Mononuclear cell (primary cell): ENCODE results near the gene KDM4C. TPM values are rescaled to one million over a fixed set of nuclear protein-coding genes. Genes with fewer than 3 reads are reported as not detected.
"Not testable (repeated sequence)": the region's sequence is repeated elsewhere in the genome, so short reads cannot be mapped to it uniquely, and the experiment has no call there.

ENCODE experiments used
- H3K27me3 ChIP-seq: 2 replicates; pipeline ENCODE4 v1.6.0; 2011; ENCODE audit warnings: low read length, control low read depth; ENCODE audit not compliant: insufficient read depth
- H3K4me1 ChIP-seq: 2 replicates; pipeline ENCODE4 v1.5.1; 2011; ENCODE audit warnings: mild to moderate bottlenecking, low read length, control low read depth; ENCODE audit not compliant: insufficient read depth
- H3K4me3 ChIP-seq: 2 replicates; pipeline ENCODE4 v1.5.1; 2011; ENCODE audit warnings: mild to moderate bottlenecking, low read length, moderate library complexity
- H3K9me3 ChIP-seq: 2 replicates; pipeline ENCODE4 v1.5.1; 2011; ENCODE audit warnings: low read depth, mild to moderate bottlenecking, control low read depth, low read length
- total RNA-seq: library from RNA; depleted of rRNA; stranded (reverse); fragments of >200 nt; gene quantifications from one replicate; pipeline ENCODE4 v1.2.3, GENCODE V29; 2012

KDM4C gene
- total RNA-seq, 1 donor, result 78.6 TPM

GRCh38 chr9:6987381-6987780 is 229.6 kb downstream of the KDM4C start:
- no peak overlapping the region for H3K4me3 ChIP-seq
- H3K9me3 ChIP-seq, result no peaks in the 10 kb centered on the region
- H3K27me3 ChIP-seq, result no peaks in the 10 kb centered on the region
- H3K4me1 ChIP-seq, result no peaks in the 10 kb centered on the region

- Histone ChIP-seq H3K4me3 (no peak overlapping the region), H3K9me3 (no peaks in the 10 kb centered on the region), H3K4me1 (no peaks in the 10 kb centered on the region), H3K27me3 (no peaks in the 10 kb centered on the region)
Measured at GRCh38 chr9:6991418-6991817, 233.6 kb downstream of the KDM4C start.

DNA sequence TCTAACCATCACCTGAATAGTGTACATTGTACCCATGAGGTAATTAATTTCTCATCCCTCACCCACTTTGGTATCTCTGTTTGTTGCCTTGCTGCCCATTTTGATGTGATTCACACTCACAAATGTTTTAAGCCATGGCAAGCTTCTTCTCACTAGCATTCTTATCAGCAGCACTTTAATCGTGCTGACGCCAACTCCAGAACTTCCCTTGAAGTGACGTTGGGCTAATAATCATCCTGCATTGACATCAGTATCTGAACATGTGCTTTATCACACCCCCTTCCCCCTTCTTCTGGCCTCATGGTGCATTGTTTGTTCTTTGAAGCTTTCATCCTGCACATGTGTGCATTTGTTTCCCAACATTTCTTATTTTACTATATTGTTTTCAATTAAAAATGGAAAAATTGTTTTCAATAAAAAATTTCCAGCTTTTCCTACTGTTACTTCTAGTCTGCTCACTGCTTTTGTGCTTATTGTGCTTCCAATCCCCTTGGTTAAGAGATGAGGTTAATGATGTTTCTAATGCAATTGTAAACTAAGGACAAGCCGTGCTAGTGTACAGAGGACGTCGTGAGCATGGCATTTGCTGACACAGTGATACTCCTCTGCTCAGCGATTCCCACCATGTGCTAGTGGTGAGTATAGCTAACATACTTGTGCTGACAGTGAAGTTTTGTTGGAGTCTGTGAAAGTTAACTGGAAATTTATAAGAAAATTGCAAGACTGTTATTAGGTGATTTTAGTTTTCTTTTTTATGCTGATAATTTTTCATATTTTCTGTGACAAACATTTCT is 238.5 kb downstream of the KDM4C start:
- no peaks in the 10 kb centered on the region for H3K9me3 ChIP-seq
- no peak overlapping the region for H3K4me3 ChIP-seq
- H3K4me1 ChIP-seq, result no peaks in the 10 kb centered on the region
- H3K27me3 ChIP-seq, result no peaks in the 10 kb centered on the region

- Histone ChIP-seq H3K9me3 (no peaks in the 10 kb centered on the region), H3K27me3 (no peaks in the 10 kb centered on the region), H3K4me3 (no peak overlapping the region), H3K4me1 (no peaks in the 10 kb centered on the region)
Measured at GRCh38 chr9:6997330-6997729, 239.6 kb downstream of the KDM4C start.

DNA sequence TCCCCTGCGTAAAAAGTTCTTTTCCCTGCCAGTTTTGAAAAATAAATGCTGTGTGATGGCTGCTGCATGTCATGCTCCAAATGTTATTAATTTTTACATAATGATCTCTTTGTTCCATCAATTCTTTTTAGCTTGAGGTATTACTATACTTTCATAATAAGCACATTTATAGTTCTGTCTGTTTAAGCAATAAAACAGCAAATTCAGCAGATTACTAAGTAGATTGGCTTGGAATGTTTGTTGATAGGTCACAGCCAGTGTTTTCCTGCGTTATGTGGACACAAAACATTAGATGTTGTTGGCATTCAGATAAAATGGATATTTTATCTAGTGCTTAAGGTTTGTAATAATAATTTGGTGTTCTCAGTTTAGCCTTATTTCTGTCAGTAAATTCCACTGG is 242.0 kb downstream of the KDM4C start:
- Histone ChIP-seq H3K4me3 (no peak overlapping the region), H3K4me1 (no peaks in the 10 kb centered on the region), H3K9me3 (no peaks in the 10 kb centered on the region), H3K27me3 (no peaks in the 10 kb centered on the region)

DNA sequence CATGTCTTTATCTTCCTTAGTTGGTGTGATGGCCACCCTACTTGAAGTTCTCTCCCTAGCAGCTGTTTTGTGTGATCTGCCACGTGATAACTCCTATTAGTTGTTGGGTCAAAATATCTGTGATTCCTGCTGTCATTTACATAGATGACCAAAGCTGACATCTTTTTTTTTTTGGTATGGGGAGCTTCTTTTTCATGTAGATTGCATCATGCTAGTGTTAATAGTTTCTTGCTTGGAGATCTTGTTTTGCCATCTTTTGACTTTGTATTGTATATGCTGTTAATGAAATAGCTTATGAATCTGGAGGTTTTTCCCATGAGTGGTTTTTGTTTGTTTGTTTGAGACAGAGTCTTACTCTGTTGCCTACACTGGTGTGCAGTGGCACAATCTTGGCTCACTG is 243.8 kb downstream of the KDM4C start:
- Histone ChIP-seq H3K4me1 (no peaks in the 10 kb centered on the region), H3K27me3 (no peaks in the 10 kb centered on the region), H3K4me3 (no peak overlapping the region), H3K9me3 (no peaks in the 10 kb centered on the region)

- Histone ChIP-seq H3K9me3 (no peaks in the 10 kb centered on the region), H3K4me1 (no peaks in the 10 kb centered on the region), H3K27me3 (no peaks in the 10 kb centered on the region), H3K4me3 (no peak overlapping the region)
Measured at GRCh38 chr9:7003861-7004260, 246.1 kb downstream of the KDM4C start.

- H3K4me3 ChIP-seq, result no peak overlapping the region
- no peaks in the 10 kb centered on the region for H3K9me3 ChIP-seq
- H3K27me3 ChIP-seq, result no peaks in the 10 kb centered on the region
- H3K4me1 ChIP-seq, result peaks cover under 1% of the 10 kb centered on the region
Measured at GRCh38 chr9:7006417-7006816, 248.6 kb downstream of the KDM4C start.

DNA sequence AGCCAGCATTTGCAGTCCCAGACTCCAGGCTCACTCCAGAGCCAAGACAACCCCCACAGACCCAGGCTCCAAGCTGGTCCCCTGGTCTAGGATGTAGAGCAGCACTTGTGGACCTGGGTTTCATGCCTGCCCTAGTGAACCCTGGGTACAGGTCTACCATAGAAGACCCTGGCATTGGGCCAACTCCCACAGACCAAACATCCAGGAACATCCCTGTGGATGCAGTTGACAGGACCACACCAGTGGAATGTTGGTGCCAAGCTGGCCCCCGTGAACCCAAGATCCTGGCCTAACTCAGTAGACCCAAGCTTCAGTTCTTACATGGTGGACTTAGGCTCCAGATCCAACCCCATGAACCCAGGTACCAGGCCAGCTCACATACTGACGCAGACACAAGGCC is 250.6 kb downstream of the KDM4C start:
- Histone ChIP-seq H3K9me3 (no peaks in the 10 kb centered on the region), H3K4me1 (peaks cover 7% of the 10 kb centered on the region), H3K4me3 (no peak overlapping the region), H3K27me3 (no peaks in the 10 kb centered on the region)

DNA sequence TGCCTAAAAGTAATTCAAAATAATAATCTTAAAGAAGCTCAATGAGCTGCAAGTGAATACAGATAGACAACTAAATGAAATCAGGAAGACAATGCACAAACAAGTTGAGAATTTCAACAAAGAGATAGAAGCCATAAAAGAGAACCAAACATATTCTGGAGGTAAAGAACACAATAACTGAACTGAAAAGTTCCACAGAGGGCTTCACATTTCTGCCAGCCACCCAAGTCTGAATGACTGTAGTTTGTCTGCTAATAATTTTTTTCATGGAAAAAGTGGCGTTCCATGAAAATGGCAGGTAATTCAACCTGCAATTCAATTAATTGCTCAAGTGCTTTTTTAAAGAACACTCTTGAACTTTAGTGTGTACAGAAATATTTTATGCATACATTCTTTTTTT is 251.3 kb downstream of the KDM4C start:
- H3K4me1 ChIP-seq, result peaks cover 7% of the 10 kb centered on the region
- no peak overlapping the region for H3K4me3 ChIP-seq
- no peaks in the 10 kb centered on the region for H3K9me3 ChIP-seq
- no peaks in the 10 kb centered on the region for H3K27me3 ChIP-seq

DNA sequence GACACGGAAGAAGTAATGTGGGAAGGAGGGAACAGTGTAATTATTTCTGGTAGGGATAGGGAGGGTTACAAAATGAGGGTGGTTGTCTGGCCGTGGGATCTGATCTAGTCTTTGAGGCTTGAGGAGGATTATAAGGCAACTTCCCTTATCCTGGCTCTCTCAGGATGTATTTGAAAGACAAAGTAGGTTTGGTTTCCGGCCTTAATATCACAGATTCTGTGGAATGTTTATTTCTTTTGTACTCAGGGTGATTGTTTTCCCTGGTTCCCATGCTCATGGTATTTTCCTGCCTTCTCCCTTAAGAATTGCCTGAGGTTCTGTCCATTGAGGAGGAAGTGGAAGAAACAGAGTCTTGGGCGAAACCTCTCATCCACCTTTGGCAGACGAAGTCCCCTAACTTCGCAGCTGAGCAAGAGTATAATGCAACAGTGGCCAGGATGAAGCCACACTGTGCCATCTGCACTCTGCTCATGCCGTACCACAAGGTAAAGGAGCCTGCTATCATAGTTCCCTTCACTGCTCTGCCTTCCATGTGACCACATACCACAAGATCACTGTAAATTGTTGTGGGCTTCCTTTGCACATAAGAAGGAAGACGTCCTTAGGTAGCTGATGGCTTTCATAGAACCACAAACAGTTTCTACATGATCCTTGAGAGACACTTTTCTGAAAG is 253.8 kb downstream of the KDM4C start:
- no peak overlapping the region for H3K4me3 ChIP-seq
- H3K4me1 ChIP-seq, result peaks cover 7% of the 10 kb centered on the region
- H3K9me3 ChIP-seq, result no peaks in the 10 kb centered on the region

DNA sequence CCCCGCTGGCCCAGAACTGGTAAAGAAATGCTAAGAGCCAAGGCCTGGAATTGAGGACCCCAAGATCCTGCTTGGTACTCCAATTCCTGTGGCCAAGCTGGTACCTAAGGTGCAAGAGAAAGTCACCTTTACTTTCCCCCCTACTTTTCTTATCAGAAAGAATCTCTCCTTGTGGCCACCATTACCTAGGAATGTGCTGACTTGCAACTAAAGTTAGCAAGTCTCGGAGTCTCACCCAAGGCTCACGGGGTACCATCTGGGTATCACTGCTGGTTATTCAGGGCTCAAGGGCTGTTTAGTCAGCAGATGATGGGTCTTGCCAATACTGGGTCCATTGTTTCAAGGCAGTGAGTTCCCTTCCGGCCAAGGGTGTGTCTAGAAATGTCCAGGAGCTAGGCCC is 270.2 kb downstream of the KDM4C start:
- no peaks in the 10 kb centered on the region for H3K9me3 ChIP-seq
- H3K4me3 ChIP-seq, result no peak overlapping the region
- no peaks in the 10 kb centered on the region for H3K4me1 ChIP-seq
- no peaks in the 10 kb centered on the region for H3K27me3 ChIP-seq

More for the DNA sequence above, 253.8 kb downstream of the KDM4C start:
- no peaks in the 10 kb centered on the region for H3K27me3 ChIP-seq

DNA sequence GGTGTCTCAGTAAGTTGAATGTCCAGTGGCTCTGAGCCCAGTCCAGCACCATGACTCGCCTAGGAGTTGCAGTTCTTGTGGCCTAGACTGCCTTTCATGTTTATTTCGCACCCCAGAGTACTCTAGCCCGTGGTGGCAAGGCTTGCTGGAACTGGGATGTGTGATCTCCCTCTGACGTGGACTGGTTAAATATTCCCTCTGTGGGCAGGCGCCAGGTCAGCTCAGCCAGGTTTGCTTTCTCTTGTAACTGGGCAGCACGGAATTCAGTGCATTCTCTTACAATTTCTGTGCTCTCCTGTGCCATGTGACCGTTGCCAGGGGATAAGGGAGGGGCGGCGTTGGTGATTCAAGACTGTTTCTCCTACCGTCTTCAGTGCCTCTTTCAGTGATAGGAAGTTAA is 270.8 kb downstream of the KDM4C start:
- Histone ChIP-seq H3K4me3 (no peak overlapping the region), H3K9me3 (no peaks in the 10 kb centered on the region), H3K4me1 (no peaks in the 10 kb centered on the region), H3K27me3 (no peaks in the 10 kb centered on the region)

DNA sequence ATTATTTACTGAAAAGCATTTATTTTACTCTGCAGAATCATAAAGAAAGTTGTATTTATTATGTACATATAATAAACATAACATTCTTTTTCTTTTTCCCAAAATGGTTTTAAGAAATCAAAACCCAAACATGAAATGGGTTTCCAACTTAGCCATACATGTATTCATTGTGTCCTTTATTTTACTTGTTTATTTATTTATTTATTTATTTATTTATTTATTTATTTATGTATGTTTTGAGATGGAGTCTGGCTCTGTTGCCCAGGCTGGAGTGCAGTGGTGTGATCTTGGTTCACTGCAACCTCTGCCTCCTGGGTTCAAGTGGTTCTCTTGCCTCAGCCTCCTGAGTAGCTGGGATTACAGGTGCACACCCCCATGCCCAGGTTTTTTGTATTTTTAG is 273.2 kb downstream of the KDM4C start:
- H3K9me3 ChIP-seq, H3K27me3 ChIP-seq, H3K4me1 ChIP-seq, H3K4me3 ChIP-seq: not testable (repeated sequence)

DNA sequence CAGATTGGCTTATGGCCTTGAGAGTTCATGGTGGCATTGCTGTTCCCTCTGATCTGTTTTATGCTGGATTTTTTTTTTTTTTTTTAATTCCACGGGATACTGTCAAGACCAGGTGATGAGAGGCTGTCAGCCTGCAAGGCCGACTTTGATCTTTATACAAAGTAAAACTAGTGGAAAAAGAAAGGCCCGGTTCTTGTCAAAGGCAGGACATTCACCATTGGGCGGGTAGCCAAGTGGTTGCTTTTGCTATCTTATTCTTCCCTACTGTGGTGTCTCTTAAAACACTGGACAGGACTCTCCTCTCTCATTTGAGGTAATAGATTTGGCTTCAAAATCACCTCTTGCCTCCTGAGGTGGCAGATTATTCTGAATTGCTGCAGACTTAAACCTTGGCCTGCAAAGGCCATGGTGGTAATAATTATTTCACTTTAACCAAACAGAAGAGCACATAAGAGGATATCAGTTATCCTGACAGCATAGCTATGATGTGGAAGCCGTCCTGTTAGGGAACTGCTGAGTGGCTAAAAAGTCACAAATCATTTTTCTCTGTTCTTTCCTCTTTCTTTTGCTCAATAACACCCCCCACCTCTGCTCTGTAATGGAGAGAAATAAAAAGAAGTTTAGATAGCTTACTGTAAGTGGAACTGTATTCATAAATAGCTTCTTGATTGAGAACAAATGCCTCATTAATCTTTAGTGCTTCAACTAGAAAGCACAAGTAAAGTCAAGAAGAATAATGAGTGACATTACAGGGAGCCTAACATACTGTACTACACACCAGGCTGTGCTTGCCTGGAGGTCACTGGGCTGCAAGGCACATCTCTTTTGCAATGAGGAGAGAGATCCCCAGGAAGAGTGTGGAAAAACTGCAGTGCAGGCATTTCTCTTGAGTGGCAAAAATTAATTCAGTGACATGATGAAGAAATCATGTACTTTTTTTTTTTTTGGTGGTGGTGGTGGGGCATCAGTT is 275.6 kb downstream of the KDM4C start:
- no peaks in the 10 kb centered on the region for H3K9me3 ChIP-seq
- no peaks in the 10 kb centered on the region for H3K4me1 ChIP-seq
- H3K27me3 ChIP-seq, result no peaks in the 10 kb centered on the region
- H3K4me3 ChIP-seq, result no peak overlapping the region
